GM18873 (cell line): Measurements from ENCODE around the gene ASCC1.

Experiments
- ATAC-seq: cut with Tn5 transposase; IDR thresholded peaks from one replicate; pipeline ENCODE4 v1.9.1; 2021; ENCODE audit warnings: mild to moderate bottlenecking, moderate library complexity, moderate number of reproducible peaks; ENCODE audit not compliant: unreplicated experiment, low FRiP score

Gene ASCC1, protein sequence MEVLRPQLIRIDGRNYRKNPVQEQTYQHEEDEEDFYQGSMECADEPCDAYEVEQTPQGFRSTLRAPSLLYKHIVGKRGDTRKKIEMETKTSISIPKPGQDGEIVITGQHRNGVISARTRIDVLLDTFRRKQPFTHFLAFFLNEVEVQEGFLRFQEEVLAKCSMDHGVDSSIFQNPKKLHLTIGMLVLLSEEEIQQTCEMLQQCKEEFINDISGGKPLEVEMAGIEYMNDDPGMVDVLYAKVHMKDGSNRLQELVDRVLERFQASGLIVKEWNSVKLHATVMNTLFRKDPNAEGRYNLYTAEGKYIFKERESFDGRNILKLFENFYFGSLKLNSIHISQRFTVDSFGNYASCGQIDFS

DNA sequence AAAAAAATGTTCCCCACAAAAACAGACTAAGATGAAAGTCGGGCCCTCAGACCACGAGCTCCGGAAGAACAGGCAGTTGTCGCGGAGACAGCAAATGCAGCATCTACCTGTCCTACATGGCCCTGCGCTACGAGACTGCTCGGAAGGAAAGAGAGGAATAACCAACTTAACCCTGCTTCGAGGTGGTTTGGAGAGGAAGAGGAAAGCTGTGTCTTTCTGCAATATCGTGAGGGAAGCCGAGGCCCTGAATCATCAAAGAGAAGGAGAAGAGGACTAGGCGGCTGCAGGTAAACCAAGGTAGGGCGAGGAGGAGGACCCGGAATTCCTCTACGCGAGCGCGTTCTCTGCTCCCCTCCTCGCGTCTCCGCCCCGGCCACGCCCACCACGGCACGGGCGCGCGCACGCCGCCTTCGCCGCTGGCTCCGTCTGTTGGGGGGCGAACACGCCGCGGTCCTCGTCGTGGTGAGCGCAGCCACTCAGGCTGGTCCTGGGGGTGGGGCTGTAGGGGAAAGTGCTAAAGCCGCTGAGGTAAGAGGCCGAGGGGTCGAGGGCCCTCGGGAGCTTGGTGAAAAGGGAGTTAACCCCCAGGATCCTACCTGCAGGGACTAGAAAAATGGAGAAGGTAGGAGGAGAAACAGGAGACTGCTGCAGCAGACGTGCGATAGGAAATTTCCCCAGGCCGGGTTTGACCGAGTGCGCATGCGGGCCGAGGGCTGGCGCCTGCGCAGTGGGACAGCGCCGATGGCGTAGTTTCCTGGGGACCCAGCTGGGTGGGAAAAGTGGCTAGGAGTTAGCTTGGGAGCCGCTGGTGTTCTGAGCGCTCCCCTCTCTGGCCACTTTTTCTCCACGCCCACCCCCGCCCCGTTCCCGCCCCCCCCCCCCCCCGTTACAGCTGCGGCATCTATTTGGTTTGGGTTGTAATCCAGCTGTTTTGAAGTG, at the start of gene ASCC1, which contains the start of gene ANAPC16:
Gene ASCC1, minus strand, starts transcription at position 666 of the 939 bp plus-strand sequence. CDS start 2,978 bp downstream, outside the sequence.
Gene ANAPC16, plus strand, starts transcription at position 402 of the 939 bp plus-strand sequence. CDS start 7,903 bp downstream, outside the sequence.
- peak; percentile 70 for ATAC-seq

DNA sequence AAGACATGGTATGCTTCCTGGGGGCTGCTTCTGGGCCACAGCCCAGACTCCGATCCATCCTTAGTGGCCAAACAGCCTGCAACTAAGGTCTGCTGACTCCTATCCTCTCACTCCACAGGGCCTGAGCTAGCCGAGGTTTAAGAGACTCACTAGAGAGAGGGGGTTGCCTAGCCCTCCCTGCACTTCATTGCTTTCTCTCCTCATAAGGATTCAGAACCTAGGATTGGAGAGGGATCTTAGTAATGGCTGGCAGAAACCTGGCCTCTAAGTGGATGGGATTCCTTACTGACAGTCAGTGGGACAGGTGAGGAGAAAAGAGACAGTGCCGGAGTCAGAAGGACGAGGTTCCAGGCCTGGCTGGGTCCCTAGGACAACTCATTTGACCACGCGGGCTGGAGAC, 49.4 kb upstream of the ASCC1 start:
- no peak for ATAC-seq

DNA sequence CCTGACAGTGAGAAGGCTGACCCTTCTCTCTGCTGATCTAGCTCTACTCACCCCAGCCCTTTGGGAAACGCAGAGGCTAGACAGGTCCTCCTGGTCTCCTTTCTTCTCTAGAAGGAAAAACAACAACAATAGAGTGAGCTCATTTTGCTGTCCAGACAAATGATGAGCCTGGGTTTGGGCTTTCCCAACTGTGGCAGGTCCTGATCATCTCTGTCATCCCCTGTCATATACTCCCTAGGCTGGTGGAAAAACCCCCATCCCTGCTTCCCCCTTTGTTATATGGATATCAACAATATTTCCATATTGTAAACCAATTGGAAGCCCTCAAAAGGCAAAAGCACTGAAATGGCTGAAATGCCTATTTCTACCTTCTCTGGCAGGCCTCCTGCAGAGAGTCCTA, 48.5 kb upstream of the ASCC1 start:
- ATAC-seq: no peak

DNA sequence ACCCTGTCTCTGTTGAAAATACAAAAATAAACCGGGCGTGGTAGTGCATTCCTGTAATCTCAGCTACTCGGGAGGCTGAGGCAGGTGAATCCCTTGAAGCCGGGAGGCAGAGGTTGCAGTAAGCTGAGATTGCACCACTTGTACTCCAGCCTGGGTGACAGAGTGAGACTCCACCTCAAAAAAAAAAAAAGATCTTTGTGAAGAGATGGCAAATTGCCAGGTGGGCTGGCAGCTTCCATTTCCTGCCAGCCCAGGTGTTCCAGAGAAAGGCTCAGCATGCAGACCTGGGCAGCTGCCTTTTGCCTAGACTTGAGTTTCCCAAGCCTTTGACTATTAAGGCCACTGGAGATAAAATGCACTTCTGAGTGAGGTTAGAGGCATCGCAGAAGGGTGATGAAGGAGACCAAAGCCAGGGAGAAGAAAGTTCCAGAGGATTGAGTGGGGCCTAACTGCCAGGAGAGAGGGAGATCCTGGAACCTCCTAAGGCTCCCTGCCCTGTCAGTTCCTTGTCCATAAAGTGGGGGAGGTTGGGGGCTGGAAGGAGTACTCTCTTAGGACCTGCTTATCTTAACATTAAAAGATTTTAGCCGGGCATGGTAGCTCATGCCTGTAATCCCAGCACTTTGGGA, 47.7 kb upstream of the ASCC1 start:
- ATAC-seq: no peak

DNA sequence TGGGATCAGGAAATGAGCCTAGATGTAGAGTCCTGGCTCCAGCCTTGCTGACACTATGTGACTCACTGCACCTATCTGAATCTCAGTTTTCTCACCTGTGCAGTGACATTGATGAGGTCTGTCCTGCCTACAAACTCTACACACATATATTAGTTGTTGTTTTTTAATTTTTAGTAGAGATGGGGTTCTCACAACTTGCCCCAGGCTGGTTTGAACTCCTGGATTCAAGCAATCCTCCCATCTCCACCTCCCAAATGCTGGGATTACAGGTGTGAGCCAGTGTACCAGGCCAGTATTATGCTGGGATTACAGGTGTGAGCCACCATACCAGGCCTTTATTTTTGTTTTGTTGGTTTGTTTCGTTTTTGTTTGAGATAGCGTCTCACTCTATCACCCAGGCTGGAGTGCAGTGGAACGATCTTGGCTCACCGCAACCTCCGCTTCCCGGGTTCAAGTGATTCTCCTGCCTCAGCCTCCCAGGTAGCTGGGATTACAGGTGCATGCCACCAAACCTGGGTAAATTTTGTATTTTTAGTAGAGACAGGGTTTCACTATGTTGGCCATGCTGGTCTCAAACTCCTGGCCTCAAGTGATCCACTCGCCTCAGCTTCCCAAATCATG, 45.8 kb upstream of the ASCC1 start:
- no peak for ATAC-seq

DNA sequence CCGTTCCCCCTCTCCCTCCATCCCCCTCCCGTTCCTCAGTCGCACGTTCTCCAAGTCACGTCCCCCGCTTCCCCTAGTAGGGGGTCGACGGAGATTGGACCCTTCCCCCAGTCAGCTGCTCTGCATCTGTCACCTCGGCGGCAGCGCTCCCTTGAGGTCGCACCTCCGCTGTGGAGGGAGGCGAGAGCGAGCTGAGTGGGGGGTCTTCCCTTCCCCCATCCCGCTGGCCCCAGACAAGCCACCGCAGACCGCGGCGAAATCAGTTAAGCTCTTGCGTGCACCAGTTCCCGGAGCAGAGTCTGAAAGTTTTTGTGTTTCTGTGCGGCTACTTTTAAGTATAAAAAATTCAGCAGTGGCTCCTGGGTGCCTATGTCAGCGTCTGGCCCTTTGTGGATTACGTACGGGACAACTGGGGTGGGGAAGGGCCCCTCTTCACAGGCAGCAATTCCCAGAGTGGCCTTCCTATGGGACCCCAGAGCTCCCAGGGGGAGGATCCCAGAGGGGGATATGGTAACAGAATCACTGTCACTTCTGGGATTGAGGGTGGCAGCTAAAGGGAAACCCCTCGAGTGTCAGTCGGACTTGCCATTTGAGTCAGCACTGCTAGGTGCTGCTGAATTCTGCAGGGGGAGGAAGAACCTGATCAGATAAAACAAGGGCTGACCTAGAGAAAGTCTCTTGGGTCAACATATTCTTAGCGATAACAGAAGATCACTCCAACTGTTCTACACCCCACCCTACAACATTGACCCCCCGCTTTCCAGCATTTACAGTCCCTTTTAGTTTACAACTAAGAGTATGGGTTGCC, 45.1 kb upstream of the ASCC1 start:
- peak; percentile 52 for ATAC-seq

DNA sequence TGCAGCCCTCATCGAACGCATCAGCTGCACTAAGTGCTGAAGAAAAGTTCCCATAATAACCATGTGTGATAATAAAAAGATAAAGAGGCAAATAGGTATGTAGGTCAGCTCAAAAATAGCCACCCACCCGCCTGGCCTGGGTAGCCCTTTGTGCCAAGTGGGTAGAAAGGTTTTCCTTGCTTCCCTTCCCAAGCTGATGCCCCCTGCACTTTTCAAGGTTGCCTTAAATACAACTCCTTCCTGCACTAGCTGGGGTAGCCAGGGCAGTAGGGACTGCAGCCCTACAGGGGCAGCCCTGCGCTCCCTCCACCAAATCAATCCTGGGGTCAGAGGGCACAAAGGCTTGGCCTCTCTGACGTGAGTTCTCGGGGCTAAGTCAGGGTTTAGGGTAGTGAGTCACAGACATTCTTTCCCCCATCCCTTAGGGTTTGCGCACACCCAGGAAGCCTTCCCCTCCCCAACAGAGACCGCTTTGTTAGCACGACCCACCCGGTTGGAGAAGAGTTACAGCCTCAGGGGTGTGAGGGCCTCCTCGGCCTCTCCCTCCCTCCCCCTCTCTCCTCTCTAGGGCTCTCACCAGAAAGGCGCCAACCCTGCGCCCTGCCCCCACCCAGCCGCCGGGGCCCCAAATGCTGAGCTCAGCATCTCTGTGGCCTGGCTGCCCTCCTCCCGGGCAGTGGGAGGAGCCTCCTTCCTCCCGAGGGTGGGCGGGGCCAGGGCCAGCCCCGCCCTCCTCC, 44.3 kb upstream of the ASCC1 start:
- peak; percentile 48 for ATAC-seq

DNA sequence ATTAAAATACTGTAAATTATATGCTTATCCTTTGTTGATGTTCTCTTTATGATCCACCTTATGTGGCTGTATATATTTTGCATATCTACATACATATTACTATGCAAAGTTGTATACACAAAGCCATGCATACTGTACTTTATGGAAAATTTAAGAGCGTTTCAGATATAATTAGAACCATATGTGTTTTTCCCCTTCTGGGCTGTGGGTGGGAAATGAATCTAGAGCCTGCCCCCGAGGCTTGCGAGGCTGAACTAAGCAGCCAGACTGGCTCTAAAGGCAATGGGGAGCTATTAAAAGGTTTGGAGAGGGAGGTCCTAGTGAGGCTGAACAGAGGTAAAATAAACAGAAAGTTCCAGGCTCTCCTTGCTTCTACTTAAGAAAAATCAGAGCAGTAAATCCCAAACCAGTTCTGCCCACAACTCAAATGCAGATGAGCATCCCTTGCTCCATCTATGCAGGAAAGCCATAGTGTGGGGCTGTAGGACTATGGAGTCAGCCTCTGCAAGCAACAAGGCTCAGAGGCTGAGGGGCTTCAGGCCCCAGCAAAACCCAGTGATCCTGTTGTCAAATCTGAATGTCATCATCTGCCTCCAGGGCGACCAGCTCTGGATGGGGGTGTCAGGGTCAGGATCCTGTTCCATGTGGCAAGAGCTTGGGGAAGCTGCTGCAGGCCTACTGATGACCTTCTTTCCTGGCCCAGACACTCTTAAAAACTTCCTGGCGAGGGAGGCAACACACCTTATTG, 43.6 kb upstream of the ASCC1 start:
- ATAC-seq: no peak

DNA sequence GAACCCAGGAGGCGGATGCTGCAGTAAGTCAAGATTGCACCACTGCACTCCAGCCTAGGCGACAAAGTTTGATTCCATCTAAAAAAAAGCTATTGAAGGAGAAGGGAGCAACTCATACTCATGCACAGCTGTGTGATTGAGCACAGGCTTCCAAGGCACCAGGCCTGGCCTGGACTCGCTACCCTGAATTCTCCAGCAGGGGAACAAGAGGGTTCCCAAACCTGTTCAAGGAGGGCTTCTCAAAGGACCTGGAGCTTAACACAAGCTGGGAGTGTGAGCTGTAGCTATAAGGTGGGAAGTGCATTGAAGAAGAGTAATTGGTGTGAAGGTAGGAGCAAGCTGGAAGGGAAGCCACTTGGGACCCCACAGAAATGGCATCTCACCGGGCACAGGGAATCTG, 42.5 kb upstream of the ASCC1 start:
- no peak for ATAC-seq

DNA sequence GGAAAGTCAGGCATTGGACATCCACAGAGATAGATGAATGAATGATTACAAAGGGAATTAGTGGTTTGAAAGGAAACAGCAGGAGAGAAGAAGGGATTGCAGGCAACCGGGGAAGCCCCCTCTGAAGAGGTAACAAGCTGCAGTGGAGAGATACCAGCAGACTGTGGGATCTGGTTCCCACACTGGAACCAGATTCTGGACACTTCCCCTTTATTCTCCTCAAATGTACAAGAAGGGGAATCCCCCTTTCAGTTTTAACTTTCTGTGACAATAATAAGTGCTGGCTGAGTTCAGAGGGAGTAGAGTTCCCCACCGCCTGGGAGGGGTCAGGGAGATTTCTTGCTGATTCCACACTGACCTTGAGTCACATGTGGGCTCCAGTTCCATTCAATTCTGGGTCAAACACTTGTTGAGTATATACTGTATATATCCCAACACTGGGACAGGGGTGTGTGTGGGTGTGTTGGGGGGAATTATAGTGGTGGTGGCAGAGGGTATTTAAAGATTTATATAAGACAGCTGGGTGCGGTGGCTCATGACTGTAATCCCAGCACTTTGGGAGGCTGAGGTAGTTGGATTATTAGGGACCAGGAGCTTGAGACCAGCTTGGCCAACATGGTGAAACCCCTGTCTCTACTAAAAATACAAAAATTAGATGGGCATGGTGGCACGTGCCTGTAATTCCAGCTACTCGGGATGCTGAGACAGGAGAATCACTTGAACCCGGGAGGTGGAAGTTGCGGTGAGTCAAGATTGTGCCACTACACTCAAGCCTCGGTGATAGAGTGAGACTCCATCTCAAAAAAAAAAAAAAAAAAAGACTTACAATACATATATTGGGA, 41.2 kb upstream of the ASCC1 start:
- no peak for ATAC-seq

DNA sequence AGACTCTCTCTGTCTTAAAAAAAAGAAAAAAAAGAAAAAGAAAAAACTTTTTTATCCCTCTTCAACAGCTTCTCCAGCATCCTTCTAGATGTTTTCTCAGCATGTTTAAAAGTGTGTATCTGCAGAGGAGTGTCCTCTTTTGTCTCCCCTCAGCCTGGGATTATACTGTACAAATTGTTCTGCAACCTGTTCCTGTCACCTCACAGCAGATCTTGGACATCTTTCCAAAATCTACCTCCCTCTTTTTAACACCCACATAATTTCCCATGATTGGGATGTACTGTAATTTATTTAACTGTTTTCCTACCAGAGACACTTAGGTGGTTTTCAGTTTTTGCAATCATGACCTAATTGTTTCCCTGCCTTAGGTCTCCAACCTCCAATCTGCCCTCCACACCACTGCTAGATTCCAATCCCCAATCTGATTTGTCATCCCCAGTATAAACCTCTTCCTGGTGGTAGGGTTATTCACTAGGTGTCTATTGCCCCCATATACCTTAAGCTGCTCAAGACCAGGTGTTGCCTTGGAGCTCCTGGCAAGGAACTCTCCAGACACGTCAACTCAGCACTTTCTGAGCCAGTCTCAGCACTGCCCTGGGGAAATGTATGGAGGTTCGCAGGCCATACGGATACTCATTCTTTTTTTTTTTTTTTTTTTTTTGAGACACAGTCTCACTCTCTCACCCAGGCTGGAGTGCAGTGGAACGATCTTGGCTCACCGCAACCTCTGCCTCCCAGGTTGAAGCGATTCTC, 40.1 kb upstream of the ASCC1 start:
- no peak for ATAC-seq

DNA sequence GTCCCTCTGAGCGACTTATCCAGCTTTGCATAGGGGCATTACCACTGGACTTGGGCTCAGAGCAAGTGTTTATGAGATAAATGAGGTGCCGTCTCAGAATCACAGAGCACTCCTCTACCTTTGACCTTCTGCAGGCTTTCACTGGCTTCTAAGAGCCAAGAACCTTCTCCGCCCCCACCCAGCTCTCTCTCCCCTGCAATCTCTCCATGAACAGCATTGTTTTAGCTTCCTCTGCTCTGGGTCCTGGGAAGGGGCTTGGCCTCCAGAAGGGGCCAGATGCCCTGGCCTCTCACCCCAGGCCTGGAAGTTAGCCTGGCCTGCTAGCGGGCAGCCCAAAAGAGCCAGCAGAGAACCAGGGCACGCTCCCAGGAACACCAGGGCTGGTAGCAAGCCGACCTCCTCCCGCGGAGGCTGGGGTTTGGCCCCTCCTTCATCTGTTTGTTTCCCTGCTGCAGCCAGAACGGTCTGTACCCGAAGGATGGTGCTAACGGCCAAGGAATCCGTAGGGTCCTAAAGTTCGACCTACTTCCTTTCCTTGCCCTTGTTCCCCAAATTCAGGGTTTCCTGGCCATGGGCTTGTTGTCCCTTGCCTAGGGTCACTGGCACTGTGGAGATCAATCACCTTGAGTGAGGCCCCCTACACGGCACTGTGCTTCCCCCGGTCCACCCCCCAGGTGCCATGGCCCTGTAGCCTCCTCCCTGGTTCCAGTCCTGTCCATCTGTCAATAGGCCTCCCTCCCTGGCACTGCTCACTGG, 38.9 kb upstream of the ASCC1 start:
- no peak for ATAC-seq

DNA sequence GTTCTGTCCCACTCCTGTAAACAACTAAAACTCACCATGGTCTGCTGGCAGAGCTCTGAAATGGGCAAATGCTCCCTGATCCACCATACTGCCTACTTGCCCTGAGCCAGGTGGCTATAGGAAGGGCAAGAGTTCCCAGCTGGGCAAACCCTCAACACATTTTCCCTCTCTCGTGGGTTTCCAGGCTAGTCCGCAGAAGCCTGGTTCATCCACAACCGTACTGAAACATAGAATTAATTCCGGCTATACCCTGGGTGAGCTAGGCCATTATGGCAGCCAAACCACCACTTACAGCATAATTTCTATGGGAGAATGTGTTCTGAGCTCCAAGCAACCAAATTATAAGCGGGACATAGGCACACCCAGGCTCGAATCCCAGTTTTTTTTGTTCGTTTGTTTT, 37.5 kb upstream of the ASCC1 start:
- no peak for ATAC-seq

DNA sequence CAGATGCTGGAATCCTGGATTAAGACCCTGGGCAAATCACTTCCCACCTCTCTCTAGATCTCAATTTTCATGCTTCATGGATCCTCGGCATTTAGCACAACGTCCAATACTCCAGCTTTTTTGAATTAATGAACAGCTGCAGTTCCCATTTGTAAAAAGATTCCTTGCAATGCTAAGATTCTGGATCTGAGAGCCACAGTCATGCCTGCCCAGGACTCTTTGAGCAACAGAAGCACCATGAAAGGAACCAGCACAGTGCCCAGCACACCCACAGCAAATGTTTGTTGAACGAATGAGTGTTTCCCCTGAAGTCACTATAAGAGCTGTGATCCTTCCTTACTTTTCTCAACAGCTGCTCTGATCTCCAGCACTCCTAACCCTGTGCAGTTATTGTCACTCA, 36.9 kb upstream of the ASCC1 start:
- no peak for ATAC-seq

DNA sequence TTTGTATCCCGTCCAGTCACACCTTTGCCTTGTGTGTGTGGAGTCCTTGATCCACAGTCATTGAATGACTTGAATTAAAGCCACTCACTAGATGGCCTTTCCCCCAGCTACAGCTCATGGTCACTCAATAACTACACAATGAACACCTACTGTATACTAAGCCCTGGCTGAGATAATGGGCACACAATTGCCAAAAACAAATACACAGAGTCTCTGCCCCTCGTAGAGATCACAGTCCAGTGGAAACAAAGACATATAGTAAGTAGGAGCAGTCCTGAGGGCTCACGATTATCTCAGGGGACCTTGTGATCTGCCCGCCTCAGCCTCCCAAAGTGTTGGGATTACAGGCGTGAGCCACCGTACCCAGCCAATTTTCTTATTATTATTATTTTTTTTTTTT, 35.6 kb upstream of the ASCC1 start:
- no peak for ATAC-seq

DNA sequence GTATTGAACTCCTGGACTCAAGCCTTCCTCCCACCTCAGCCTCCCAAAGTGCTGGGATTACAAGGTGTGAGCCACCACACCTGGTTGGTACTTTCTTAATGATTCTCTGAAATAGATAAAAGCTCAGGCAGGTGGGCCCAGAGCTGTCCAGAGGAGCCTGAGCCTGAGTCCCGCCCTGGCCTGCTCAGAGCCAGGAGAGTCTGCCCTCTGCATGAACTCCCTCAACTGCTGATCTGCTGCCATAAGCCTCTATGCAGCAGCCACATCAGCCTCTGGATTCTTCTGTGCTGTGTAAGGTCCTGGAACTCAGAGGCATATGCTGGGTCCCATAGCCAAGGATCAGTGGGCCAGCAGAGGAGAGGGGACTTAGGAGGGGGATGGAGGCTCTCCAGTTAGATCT, 34.6 kb upstream of the ASCC1 start:
- ATAC-seq: no peak
